HEK293 (cell line): ENCODE measurements around the gene BACH2.

Source experiments
- CTCF ChIA-PET: fragments of 350-600 bp; formaldehyde crosslinking; extraction: SDS; loops from one replicate; lab custom pipeline; 2021; ENCODE audit warnings: antibody characterized with exemption; lab: Yijun Ruan, JAX
- POLR2A ChIA-PET: fragments of 300-600 bp; formaldehyde crosslinking; extraction: SDS; loops from one replicate; lab custom pipeline; 2020; ENCODE audit warnings: antibody characterized with exemption, inconsistent platforms; lab: Yijun Ruan, JAX
- H3K27ac ChIP-seq: fragments of 200-500 bp; sonication (Bioruptor generic); 2 replicates; pipeline ENCODE4 v1.5.1; 2014; ENCODE audit warnings: low read depth, low read length, control low read depth, inconsistent platforms; ENCODE audit errors: extremely low read depth
- H3K36me3 ChIP-seq, 2 experiments: fragments of 200-500 bp in 1 of 2; sonication (Bioruptor generic) in 1 of 2; 1 replicate in 1 of 2; 2 replicates in 1 of 2; pipeline ENCODE4 v1.5.1; 2014 to 2017; ENCODE audit warnings: inconsistent platforms in 2 of 2, low read length in 2 of 2; ENCODE audit not compliant: control insufficient read depth in 2 of 2, insufficient read depth in 1 of 2
- H3K4me1 ChIP-seq: fragments of 200-500 bp; sonication (Bioruptor generic); 2 replicates; pipeline ENCODE4 v1.5.1; 2014; ENCODE audit warnings: mild to moderate bottlenecking, low read length, inconsistent platforms; ENCODE audit not compliant: control insufficient read depth, insufficient read depth
- H3K4me3 ChIP-seq: 2 replicates; pipeline ENCODE4 v1.5.1; 2011; ENCODE audit warnings: low read depth, mild to moderate bottlenecking, control low read depth, low read length, moderate library complexity
- H3K9me3 ChIP-seq: fragments of 200-500 bp; sonication (Bioruptor generic); 2 replicates; pipeline ENCODE4 v1.5.1; 2014; ENCODE audit warnings: low read depth, low read length, inconsistent platforms; ENCODE audit not compliant: control insufficient read depth, insufficient read depth
- ATF2 ChIP-seq: fragments of 450-650 bp; formaldehyde crosslinking; IDR thresholded peaks from 2 replicates; pipeline ENCODE4 v1.5.1; 2016; ENCODE audit warnings: missing biosample characterization, missing genetic modification characterization, low read depth
- HOXC10 ChIP-seq: sonication (generic); formaldehyde crosslinking; IDR thresholded peaks from 2 replicates; pipeline ENCODE4 v1.8.1; 2023; ENCODE audit warnings: mild to moderate bottlenecking, missing genetic modification reagents
- KLF9 ChIP-seq: fragments of 450-650 bp; formaldehyde crosslinking; IDR thresholded peaks from 2 replicates; pipeline ENCODE4 v1.5.1; 2016; ENCODE audit warnings: missing biosample characterization, missing genetic modification characterization, low read depth
- SCRT2 ChIP-seq: fragments of 450-650 bp; formaldehyde crosslinking; IDR thresholded peaks from 2 replicates; pipeline ENCODE4 v1.5.1; 2016; ENCODE audit warnings: missing biosample characterization, missing genetic modification characterization
- SP2 ChIP-seq: fragments of 450-650 bp; formaldehyde crosslinking; IDR thresholded peaks from 2 replicates; pipeline ENCODE4 v1.5.1; 2016; ENCODE audit warnings: missing biosample characterization, missing genetic modification characterization
- SP3 ChIP-seq: fragments of 450-650 bp; formaldehyde crosslinking; IDR thresholded peaks from 2 replicates; pipeline ENCODE4 v1.5.1; 2016; ENCODE audit warnings: missing biosample characterization, missing genetic modification characterization
- ZFHX2 ChIP-seq: fragments of 450-650 bp; formaldehyde crosslinking; conservative IDR thresholded peaks from 2 replicates; pipeline ENCODE4 v1.5.1; 2016; ENCODE audit warnings: missing biosample characterization, missing genetic modification characterization
- ZFP69B ChIP-seq: fragments of 450-650 bp; formaldehyde crosslinking; IDR thresholded peaks from 2 replicates; pipeline ENCODE4 v1.5.1; 2016; ENCODE audit warnings: missing biosample characterization, missing genetic modification characterization
- ZNF175 ChIP-seq: fragments of 450-650 bp; formaldehyde crosslinking; IDR thresholded peaks from 2 replicates; pipeline ENCODE4 v1.5.1; 2016; ENCODE audit warnings: missing biosample characterization, missing genetic modification characterization
- ZNF266 ChIP-seq: fragments of 450-650 bp; formaldehyde crosslinking; IDR thresholded peaks from 2 replicates; pipeline ENCODE4 v1.5.1; 2016; ENCODE audit warnings: missing biosample characterization, missing genetic modification characterization, low read depth
- ZNF302 ChIP-seq: fragments of 450-650 bp; formaldehyde crosslinking; IDR thresholded peaks from 2 replicates; pipeline ENCODE4 v1.5.1; 2016; ENCODE audit warnings: missing biosample characterization, missing genetic modification characterization, low read depth
- ZNF391 ChIP-seq: fragments of 450-650 bp; formaldehyde crosslinking; IDR thresholded peaks from 2 replicates; pipeline ENCODE4 v1.5.1; 2016; ENCODE audit warnings: low read depth, missing biosample characterization, missing genetic modification characterization, borderline replicate concordance
- ZNF426 ChIP-seq: fragments of 450-650 bp; formaldehyde crosslinking; IDR thresholded peaks from 2 replicates; pipeline ENCODE4 v1.5.1; 2017; ENCODE audit warnings: missing biosample characterization, missing genetic modification characterization, mild to moderate bottlenecking, inconsistent platforms, moderate library complexity
- ZNF501 ChIP-seq: fragments of 450-650 bp; formaldehyde crosslinking; IDR thresholded peaks from 2 replicates; pipeline ENCODE4 v1.5.1; 2016; ENCODE audit warnings: missing biosample characterization, missing genetic modification characterization
- ZNF555 ChIP-seq: fragments of 450-650 bp; formaldehyde crosslinking; conservative IDR thresholded peaks from 2 replicates; pipeline ENCODE4 v1.5.1; 2017; ENCODE audit warnings: missing biosample characterization, mild to moderate bottlenecking, missing genetic modification characterization, inconsistent platforms
- ZNF585B ChIP-seq: fragments of 450-650 bp; formaldehyde crosslinking; IDR thresholded peaks from 2 replicates; pipeline ENCODE4 v1.5.1; 2016; ENCODE audit warnings: missing biosample characterization, missing genetic modification characterization
- ZNF664 ChIP-seq: fragments of 450-650 bp; formaldehyde crosslinking; IDR thresholded peaks from 2 replicates; pipeline ENCODE4 v1.5.1; 2016; ENCODE audit warnings: missing biosample characterization, missing genetic modification characterization
- ZNF785 ChIP-seq: fragments of 450-650 bp; formaldehyde crosslinking; IDR thresholded peaks from 2 replicates; pipeline ENCODE4 v1.5.1; 2016; ENCODE audit warnings: missing biosample characterization, missing genetic modification characterization
- ZSCAN23 ChIP-seq: fragments of 450-650 bp; formaldehyde crosslinking; IDR thresholded peaks from 2 replicates; pipeline ENCODE4 v1.5.1; 2016; ENCODE audit warnings: missing biosample characterization, missing genetic modification characterization
- TF ChIP-seq, protein P1 (sequence below): fragments of 450-650 bp; formaldehyde crosslinking; IDR thresholded peaks from 2 replicates; pipeline ENCODE4 v1.5.1; 2017; ENCODE audit warnings: missing biosample characterization, missing genetic modification characterization
- TF ChIP-seq, protein P2 (sequence below): fragments of 450-650 bp; formaldehyde crosslinking; IDR thresholded peaks from 2 replicates; pipeline ENCODE4 v1.5.1; 2016; ENCODE audit warnings: missing biosample characterization, missing genetic modification characterization
- TF ChIP-seq, protein P3 (sequence below): fragments of 450-650 bp; formaldehyde crosslinking; IDR thresholded peaks from 2 replicates; pipeline ENCODE4 v1.5.1; 2016; ENCODE audit warnings: missing biosample characterization, missing genetic modification characterization

Gene BACH2

DNA sequence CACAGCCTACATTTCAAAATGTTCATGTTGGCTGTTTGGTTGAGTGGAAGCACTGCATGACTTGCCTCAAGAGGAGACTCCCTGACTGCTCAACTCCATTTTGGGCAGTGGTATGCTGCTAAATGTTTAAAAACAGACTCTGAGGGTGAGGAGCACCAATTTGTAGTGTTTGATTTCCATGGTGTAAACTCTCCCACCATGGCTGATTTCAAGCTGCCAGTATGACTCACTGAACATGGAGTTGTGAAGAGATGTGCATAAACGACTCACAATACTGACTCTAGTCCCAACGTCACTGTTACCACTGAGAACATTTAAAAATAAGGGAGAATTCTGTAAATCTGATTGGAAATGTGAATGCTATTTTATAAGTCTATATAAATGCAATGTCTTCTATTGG, 70.4 kb downstream of the BACH2 start:
- H3K4me1 ChIP-seq: no peaks in the 10 kb centered on the region
- no peaks in the 10 kb centered on the region for H3K36me3 ChIP-seq
- no peak overlapping the region for H3K4me3 ChIP-seq
- H3K9me3 ChIP-seq: no peaks in the 10 kb centered on the region
- CTCF ChIA-PET: interaction anchor here (0.6 to 0.7 kb wide), 2 partner anchors 48 to 566 kb away, joined by 3 to 4 read pairs; no protein-coding TSS in a partner anchor
- H3K27ac ChIP-seq: no peak overlapping the region
- POLR2A ChIA-PET: no interaction called here
- TF ChIP-seq ZNF585B (tag by site-specific recombination): no peak
- no peak for TF ChIP-seq ZNF175
- TF ChIP-seq ZNF391 (tag by site-specific recombination): no peak
- no peak for TF ChIP-seq ZFP69B (tag by site-specific recombination)
- no peak for TF ChIP-seq SCRT2
- no peak for TF ChIP-seq ATF2 (tag by site-specific recombination)
- TF ChIP-seq ZNF785 (tag by site-specific recombination): no peak
- TF ChIP-seq ZNF266 (tag by site-specific recombination): no peak
- TF ChIP-seq ZNF302 (tag by site-specific recombination): no peak
- no peak for TF ChIP-seq ZNF501 (tag by site-specific recombination)
- no peak for TF ChIP-seq ZNF555 (tag by site-specific recombination)
- TF ChIP-seq SP2 (tag by site-specific recombination): no peak
- no peak for TF ChIP-seq ZSCAN23 (tag by site-specific recombination)
- no peak for TF ChIP-seq HOXC10 (CRISPR knock-in tag)
- TF ChIP-seq ZFHX2 (tag by site-specific recombination): no peak
- no peak for TF ChIP-seq SP3 (tag by site-specific recombination)
- TF ChIP-seq KLF9: no peak

DNA sequence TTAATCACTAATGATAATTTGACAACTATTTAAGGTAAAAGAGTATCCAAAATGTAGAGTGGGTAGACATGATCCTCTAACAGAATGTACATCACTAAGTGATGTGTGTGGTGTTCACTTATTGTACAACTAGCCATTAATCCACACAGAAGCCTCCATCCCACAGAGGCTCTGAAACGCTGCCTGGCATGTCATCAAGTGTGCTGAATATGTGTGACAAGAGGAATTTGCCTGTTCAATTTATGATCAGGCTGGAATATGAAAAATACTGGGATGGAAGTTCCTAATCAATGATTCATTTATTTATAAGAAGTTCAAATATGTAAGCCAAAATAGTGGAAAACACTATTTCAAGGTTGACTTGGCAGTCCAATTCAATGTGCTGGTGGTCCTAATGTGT, 72.4 kb downstream of the BACH2 start:
- Histone ChIP-seq H3K27ac (no peak overlapping the region), H3K9me3 (no peaks in the 10 kb centered on the region), H3K36me3 (no peaks in the 10 kb centered on the region), H3K4me1 (peaks cover 17% of the 10 kb centered on the region), H3K4me3 (no peak overlapping the region)
- TF ChIP-seq, protein P1, sequence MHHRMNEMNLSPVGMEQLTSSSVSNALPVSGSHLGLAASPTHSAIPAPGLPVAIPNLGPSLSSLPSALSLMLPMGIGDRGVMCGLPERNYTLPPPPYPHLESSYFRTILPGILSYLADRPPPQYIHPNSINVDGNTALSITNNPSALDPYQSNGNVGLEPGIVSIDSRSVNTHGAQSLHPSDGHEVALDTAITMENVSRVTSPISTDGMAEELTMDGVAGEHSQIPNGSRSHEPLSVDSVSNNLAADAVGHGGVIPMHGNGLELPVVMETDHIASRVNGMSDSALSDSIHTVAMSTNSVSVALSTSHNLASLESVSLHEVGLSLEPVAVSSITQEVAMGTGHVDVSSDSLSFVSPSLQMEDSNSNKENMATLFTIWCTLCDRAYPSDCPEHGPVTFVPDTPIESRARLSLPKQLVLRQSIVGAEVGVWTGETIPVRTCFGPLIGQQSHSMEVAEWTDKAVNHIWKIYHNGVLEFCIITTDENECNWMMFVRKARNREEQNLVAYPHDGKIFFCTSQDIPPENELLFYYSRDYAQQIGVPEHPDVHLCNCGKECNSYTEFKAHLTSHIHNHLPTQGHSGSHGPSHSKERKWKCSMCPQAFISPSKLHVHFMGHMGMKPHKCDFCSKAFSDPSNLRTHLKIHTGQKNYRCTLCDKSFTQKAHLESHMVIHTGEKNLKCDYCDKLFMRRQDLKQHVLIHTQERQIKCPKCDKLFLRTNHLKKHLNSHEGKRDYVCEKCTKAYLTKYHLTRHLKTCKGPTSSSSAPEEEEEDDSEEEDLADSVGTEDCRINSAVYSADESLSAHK (tag by site-specific recombination): no peak
- TF ChIP-seq, protein P2, sequence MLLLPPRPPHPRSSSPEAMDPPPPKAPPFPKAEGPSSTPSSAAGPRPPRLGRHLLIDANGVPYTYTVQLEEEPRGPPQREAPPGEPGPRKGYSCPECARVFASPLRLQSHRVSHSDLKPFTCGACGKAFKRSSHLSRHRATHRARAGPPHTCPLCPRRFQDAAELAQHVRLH (tag by site-specific recombination): no peak
- TF ChIP-seq ZNF426 (tag by site-specific recombination): no peak
- TF ChIP-seq, protein P3, sequence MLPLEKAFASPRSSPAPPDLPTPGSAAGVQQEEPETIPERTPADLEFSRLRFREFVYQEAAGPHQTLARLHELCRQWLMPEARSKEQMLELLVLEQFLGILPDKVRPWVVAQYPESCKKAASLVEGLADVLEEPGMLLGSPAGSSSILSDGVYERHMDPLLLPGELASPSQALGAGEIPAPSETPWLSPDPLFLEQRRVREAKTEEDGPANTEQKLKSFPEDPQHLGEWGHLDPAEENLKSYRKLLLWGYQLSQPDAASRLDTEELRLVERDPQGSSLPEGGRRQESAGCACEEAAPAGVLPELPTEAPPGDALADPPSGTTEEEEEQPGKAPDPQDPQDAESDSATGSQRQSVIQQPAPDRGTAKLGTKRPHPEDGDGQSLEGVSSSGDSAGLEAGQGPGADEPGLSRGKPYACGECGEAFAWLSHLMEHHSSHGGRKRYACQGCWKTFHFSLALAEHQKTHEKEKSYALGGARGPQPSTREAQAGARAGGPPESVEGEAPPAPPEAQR: no peak
- TF ChIP-seq ZNF664 (tag by site-specific recombination): no peak
- POLR2A ChIA-PET: no interaction called here
- CTCF ChIA-PET: no interaction called here
